CD4-positive, alpha-beta memory T cell (primary cell): Measurements from ENCODE around the gene REEP6. TPM values are rescaled to one million over a fixed set of nuclear protein-coding genes. Genes with fewer than 3 reads are reported as not detected.

ENCODE experiments used
- CTCF ChIA-PET: fragments of 350-600 bp; sonication (Branson Sonifier 250); formaldehyde crosslinking; loops from one replicate; lab custom pipeline; 2021; ENCODE audit warnings: inconsistent platforms; ENCODE audit not compliant: partially characterized antibody; lab: Charles Lee
- POLR2A ChIA-PET: fragments of 350-600 bp; sonication (Branson Sonifier 250); formaldehyde crosslinking; loops from one replicate; lab custom pipeline; 2021; ENCODE audit not compliant: partially characterized antibody; lab: Charles Lee
- DNase-seq, 5 donors: peaks; one replicate each; pipeline versions ENCODE4 v3.0.0 to v3.0.0-alpha.2; 2020 to 2022; ENCODE audit warnings: mixed read lengths in 1 of 5
- H3K27ac ChIP-seq: one replicate; pipeline ENCODE4 v1.7.0; 2013; ENCODE audit warnings: low read depth, low read length
- H3K27me3 ChIP-seq: 2 replicates; pipeline ENCODE4 v1.7.0; 2013; ENCODE audit warnings: mild to moderate bottlenecking, low read length, moderate library complexity; ENCODE audit not compliant: insufficient read depth
- H3K36me3 ChIP-seq: 2 replicates; pipeline ENCODE4 v1.7.0; 2013; ENCODE audit warnings: mild to moderate bottlenecking, low read length, moderate library complexity; ENCODE audit not compliant: insufficient read depth
- H3K4me1 ChIP-seq: 2 replicates; pipeline ENCODE4 v1.7.0; 2013; ENCODE audit warnings: mild to moderate bottlenecking, low read length, moderate library complexity; ENCODE audit not compliant: insufficient read depth
- H3K4me3 ChIP-seq, 2 donors: one replicate each; pipeline ENCODE4 v1.7.0; 2013; ENCODE audit warnings: low read length in 2 of 2, mild to moderate bottlenecking in 1 of 2
- H3K9me3 ChIP-seq, 2 donors: one replicate each; pipeline ENCODE4 v1.7.0; 2013; ENCODE audit warnings: low read length in 2 of 2, control low read depth in 1 of 2; ENCODE audit not compliant: control insufficient read depth in 1 of 2
- H3K27ac Mint-ChIP-seq, 7 donors: one replicate each; pipeline ENCODE4 v1.8.0; 2020 to 2021; ENCODE audit warnings: mixed read lengths in 7 of 7, mild to moderate bottlenecking in 6 of 7, inconsistent platforms in 3 of 7, moderate library complexity in 3 of 7
- H3K27me3 Mint-ChIP-seq, 2 donors: one replicate each; pipeline ENCODE4 v1.8.0; 2020 to 2021; ENCODE audit warnings: mixed read lengths in 2 of 2
- H3K36me3 Mint-ChIP-seq, 2 donors: one replicate each; pipeline ENCODE4 v1.8.0; 2020 to 2021; ENCODE audit warnings: mixed read lengths in 2 of 2, inconsistent platforms in 1 of 2, mild to moderate bottlenecking in 1 of 2
- H3K4me1 Mint-ChIP-seq, 4 donors: one replicate each; pipeline ENCODE4 v1.8.0; 2020 to 2021; ENCODE audit warnings: mixed read lengths in 4 of 4, mild to moderate bottlenecking in 1 of 4
- H3K4me3 Mint-ChIP-seq, 8 donors: one replicate each; pipeline ENCODE4 v1.8.0; 2020 to 2021; ENCODE audit warnings: mixed read lengths in 8 of 8, mild to moderate bottlenecking in 7 of 8, moderate library complexity in 6 of 8, inconsistent platforms in 3 of 8
- H3K9me3 Mint-ChIP-seq, 8 donors: one replicate each; pipeline ENCODE4 v1.8.0; 2020 to 2021; ENCODE audit warnings: mixed read lengths in 8 of 8, mild to moderate bottlenecking in 5 of 8, inconsistent platforms in 3 of 8, moderate library complexity in 1 of 8
- intact Hi-C: fragments of 100-400 bp; cut with micrococcal nuclease; formaldehyde crosslinking; loops from one replicate; pipeline ENCODE4 v1.15.1; 2023
- polyA plus RNA-seq, 2 donors: library from polyadenylated mRNA; unstranded; fragments of 300-500 nt; fragmentation: Illumina TruSeq; gene quantifications; one replicate each; pipeline ENCODE4 v1.2.3, GENCODE V29; 2021
- total RNA-seq, 2 experiments: library from RNA; stranded (reverse); gene quantifications; one replicate each; pipeline ENCODE4 v1.2.3, GENCODE V29; 2021

REEP6 gene
- total and polyA plus RNA-seq, 4 experiments from 2014 or later = 1.00 to 3.3 (median 2.9) TPM

- Mint-ChIP-seq H3K27me3 (peaks cover 3 to 16% of the 10 kb centered on the region in 2 donors), H3K4me3 (no peak overlapping the region), H3K36me3 (peaks cover 0 to 3% of the 10 kb centered on the region in 2 donors), H3K27ac (peak overlapping the region in 2 of 7 donors; percentile 41 to 70), H3K9me3 (peaks cover 0 to 2% (median 0%) of the 10 kb centered on the region in 8 donors), H3K4me1 (peaks cover 8 to 18% (median 10%) of the 10 kb centered on the region in 4 donors)
- CTCF ChIA-PET = no interaction called here
- Histone ChIP-seq H3K27me3 (no peaks in the 10 kb centered on the region), H3K27ac (no peak overlapping the region), H3K4me3 (no peak overlapping the region), H3K4me1 (peaks cover 20% of the 10 kb centered on the region), H3K36me3 (no peaks in the 10 kb centered on the region), H3K9me3 (no peaks in the 10 kb centered on the region)
- POLR2A ChIA-PET = no interaction called here
- peak in 1 of 5 donors; percentile 7 for DNase-seq
- intact Hi-C loops = no loop called here
These were observed 14.0 kb downstream of the REEP6 start for GRCh38 chr19:1505012-1505411.

DNA sequence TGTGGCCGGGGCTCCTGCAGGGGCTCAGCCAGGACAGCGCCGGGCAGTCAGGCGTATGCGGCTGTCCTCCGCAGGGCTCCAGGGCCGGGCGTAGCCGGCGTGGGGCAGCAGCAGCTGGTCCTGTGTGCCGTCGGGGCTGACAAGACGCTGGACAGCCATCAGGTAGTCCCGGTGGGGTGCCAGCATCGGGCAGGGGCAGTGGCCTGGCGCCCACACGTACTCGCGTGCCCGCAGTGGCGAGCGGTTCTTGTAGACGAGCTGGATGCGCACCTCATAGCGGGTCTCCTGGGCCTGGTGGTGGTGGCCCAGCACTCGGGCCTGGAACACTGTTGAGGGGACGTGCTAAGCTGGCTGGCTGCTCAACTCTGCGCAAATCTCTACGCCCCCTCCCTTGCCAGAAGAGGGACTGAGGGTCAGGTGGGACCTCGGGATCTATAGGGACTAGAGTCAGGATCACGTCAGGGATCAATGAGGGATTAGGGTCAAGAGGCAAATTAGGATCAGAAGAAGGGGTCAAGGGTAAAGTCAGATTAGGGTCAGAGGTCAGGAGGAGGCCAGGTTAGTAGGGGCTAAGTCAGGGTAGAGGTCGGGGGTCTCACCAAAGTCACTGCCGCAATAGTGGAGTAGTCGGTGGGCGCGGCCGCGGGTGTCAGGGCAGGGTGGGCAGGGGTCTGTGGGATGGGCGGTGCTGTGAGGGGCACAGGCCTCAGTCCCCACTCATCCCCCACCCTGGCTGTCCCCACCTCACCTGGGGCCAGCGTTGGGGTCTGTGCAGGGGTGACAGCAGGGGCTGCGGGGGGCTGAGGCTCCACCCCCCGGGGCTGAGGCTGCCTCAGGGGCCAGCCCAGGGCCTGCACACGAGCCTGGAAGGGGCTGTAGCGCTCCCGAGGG lies 15.3 kb downstream of the REEP6 start:
- no peaks in the 10 kb centered on the region for H3K27me3 ChIP-seq
- intact Hi-C loops = no loop called here
- H3K9me3 Mint-ChIP-seq = peaks cover 0 to 2% (median 0%) of the 10 kb centered on the region in 8 donors
- no peak overlapping the region for H3K4me3 Mint-ChIP-seq
- H3K4me3 ChIP-seq = no peak overlapping the region
- peaks cover 10 to 24% (median 13%) of the 10 kb centered on the region in 4 donors for H3K4me1 Mint-ChIP-seq
- POLR2A ChIA-PET = no interaction called here
- H3K9me3 ChIP-seq = no peaks in the 10 kb centered on the region
- H3K36me3 Mint-ChIP-seq = peaks cover 0 to 3% of the 10 kb centered on the region in 2 donors
- H3K27ac Mint-ChIP-seq = peak overlapping the region in 4 of 7 donors; percentile 21 to 70 (median 48)
- peaks cover 3 to 19% of the 10 kb centered on the region in 2 donors for H3K27me3 Mint-ChIP-seq
- no peak overlapping the region for H3K27ac ChIP-seq
- CTCF ChIA-PET = interaction anchor here (1.3 kb wide), 1 partner anchor 35 kb away, joined by 3 read pairs; no protein-coding TSS in a partner anchor
- no peak for DNase-seq
- peaks cover 20% of the 10 kb centered on the region for H3K4me1 ChIP-seq
- H3K36me3 ChIP-seq = no peaks in the 10 kb centered on the region

- Mint-ChIP-seq H3K27ac (peak overlapping the region in 5 of 7 donors; percentile 90 to 98 (median 92)), H3K27me3 (peaks cover 3 to 19% of the 10 kb centered on the region in 2 donors), H3K4me1 (peaks cover 10 to 27% (median 14%) of the 10 kb centered on the region in 4 donors), H3K4me3 (peak overlapping the region in 2 of 8 donors; percentile 85 to 88), H3K36me3 (peaks cover 0 to 3% of the 10 kb centered on the region in 2 donors), H3K9me3 (peaks cover 0 to 2% (median 0%) of the 10 kb centered on the region in 8 donors)
- intact Hi-C loops = loop anchor here (1.0 kb wide), 1 partner anchor 17 kb away; the partner anchor contains the start of gene PCSK4
- H3K27ac ChIP-seq = peak overlapping the region; percentile 21
- no peaks in the 10 kb centered on the region for H3K36me3 ChIP-seq
- no peak for DNase-seq
- POLR2A ChIA-PET = no interaction called here
- no peaks in the 10 kb centered on the region for H3K9me3 ChIP-seq
- CTCF ChIA-PET = no interaction called here
- H3K4me3 ChIP-seq = peak overlapping the region in 1 of 2 donors; percentile 2
- peaks cover 27% of the 10 kb centered on the region for H3K4me1 ChIP-seq
- H3K27me3 ChIP-seq = no peaks in the 10 kb centered on the region
These were observed 16.2 kb downstream of the REEP6 start for GRCh38 chr19:1507192-1507660.

DNA sequence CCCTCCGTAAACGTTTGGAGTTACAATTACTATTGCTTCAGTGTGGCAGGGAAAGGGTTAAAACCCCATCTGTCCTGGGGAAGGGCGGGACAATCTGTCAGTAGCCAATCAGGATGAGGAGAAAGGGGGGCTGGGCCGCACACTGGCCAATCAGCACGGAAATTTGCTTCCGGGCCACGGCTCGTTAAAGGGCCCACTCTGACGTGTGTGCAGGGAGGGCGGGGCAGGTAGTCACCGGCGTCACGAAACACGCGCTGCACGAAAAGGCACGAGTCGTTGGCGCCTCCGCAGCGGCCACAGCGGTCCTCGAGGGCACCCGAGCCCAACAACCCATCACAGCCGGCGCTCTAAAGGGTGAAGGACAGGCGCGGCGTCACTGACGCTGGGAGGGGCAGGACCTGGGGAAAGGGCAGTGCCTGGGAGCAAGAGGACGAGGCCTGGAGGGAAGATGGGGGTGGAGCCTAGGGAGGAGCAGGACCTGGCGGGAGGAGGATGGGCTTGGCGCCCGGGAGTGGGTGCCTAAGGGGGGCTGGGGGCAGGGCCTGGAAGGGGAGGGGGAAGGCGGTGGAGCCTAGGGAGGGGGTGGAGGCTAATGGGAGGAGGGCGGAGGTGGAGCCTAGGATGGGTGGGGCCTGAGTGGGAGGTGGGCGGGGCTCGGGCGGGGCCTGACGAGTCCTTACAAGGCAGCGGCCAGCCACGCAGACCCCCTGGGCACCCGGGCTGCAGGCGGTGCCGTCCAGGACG lies 17.0 kb downstream of the REEP6 start:
- CTCF ChIA-PET = interaction anchor here (1.0 to 1.5 kb wide), 2 partner anchors 17 to 62 kb away, joined by 3 read pairs; partner anchors contain the start of gene REEP6
- Histone ChIP-seq H3K9me3 (no peaks in the 10 kb centered on the region), H3K27me3 (no peaks in the 10 kb centered on the region), H3K4me1 (peaks cover 32% of the 10 kb centered on the region), H3K36me3 (no peaks in the 10 kb centered on the region), H3K27ac (peak overlapping the region; percentile 50), H3K4me3 (peak overlapping the region in 1 of 2 donors; percentile 15)
- Mint-ChIP-seq H3K27me3 (peaks cover 1 to 19% of the 10 kb centered on the region in 2 donors), H3K9me3 (peaks cover 0 to 2% (median 0%) of the 10 kb centered on the region in 8 donors), H3K4me3 (peak overlapping the region; percentile 71 to 89 (median 84)), H3K27ac (peak overlapping the region; percentile 90 to 98 (median 92)), H3K4me1 (peaks cover 10 to 32% (median 15%) of the 10 kb centered on the region in 4 donors), H3K36me3 (peaks cover 0 to 3% of the 10 kb centered on the region in 2 donors)
- POLR2A ChIA-PET = no interaction called here
- intact Hi-C loops = loop anchor here (1.0 kb wide), 1 partner anchor 18 kb away; the partner anchor contains the start of gene PCSK4
- peak; percentile 91 to 95 (median 94) for DNase-seq

GRCh38 chr19:1508507-1508856 lies 17.5 kb downstream of the REEP6 start:
- ChIA-PET CTCF (interaction anchor here (0.7 to 1.5 kb wide), 3 partner anchors 17 to 66 kb away, joined by 3 read pairs; partner anchors contain the start of gene REEP6), POLR2A (no interaction called here)
- H3K9me3 Mint-ChIP-seq = peaks cover 0 to 2% (median 0%) of the 10 kb centered on the region in 8 donors
- peaks cover 0 to 3% of the 10 kb centered on the region in 2 donors for H3K36me3 Mint-ChIP-seq
- H3K4me1 ChIP-seq = peaks cover 27% of the 10 kb centered on the region
- H3K4me3 Mint-ChIP-seq = peak overlapping the region in 4 of 8 donors; percentile 41 to 72 (median 60)
- DNase-seq = no peak
- H3K9me3 ChIP-seq = no peaks in the 10 kb centered on the region
- H3K27ac ChIP-seq = no peak overlapping the region
- no peaks in the 10 kb centered on the region for H3K36me3 ChIP-seq
- intact Hi-C loops = no loop called here
- H3K4me1 Mint-ChIP-seq = peaks cover 10 to 32% (median 15%) of the 10 kb centered on the region in 4 donors
- H3K27me3 ChIP-seq = no peaks in the 10 kb centered on the region
- H3K27ac Mint-ChIP-seq = peak overlapping the region in 4 of 7 donors; percentile 9 to 88 (median 62)
- H3K27me3 Mint-ChIP-seq = peaks cover 1 to 19% of the 10 kb centered on the region in 2 donors
- no peak overlapping the region for H3K4me3 ChIP-seq

DNA sequence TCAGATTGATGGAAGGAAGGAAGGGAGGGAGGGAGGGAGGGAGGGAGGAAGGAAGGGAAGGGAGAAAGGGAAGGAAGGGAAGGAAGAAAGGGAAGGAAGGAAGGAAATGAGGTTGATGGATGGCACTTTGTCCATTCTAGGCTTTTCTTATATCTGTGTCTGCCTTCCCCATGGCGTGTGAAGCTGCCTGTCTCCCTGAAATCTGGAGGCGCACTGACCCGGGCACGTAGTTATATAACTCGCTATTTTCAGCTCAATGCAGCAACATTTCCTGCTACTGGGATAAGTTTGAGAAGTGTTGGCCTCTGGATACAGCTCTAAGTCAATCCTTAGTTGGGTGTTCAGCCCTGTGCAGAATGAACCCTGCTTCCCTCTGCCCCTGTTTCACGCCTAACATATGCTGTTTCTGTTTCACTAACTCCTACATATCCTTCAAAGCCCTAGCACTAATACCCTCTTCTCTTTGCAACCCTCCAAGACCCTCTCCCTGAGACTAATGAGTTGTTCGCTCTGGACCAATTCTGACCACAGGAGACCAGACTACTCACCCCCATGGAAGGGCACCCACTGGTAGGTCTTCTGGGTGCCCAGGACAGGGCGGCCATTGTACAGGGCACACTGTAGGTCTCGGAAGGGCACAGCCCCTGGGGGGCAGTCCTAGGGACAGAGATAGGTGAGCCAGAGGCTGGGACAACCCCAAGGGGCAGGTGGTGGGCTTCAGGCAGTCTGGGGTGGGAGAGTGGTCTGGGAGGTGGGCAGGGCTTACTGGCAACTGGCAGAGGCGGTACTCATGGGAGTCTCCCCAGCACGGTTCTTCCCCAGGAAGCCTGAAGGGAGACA lies 18.8 kb downstream of the REEP6 start:
- Mint-ChIP-seq H3K9me3 (peaks cover 0 to 1% (median 0%) of the 10 kb centered on the region in 8 donors), H3K36me3 (peaks cover 0 to 3% of the 10 kb centered on the region in 2 donors), H3K27ac (peak overlapping the region in 3 of 7 donors; percentile 5 to 31 (median 22)), H3K4me1 (peaks cover 10 to 32% (median 15%) of the 10 kb centered on the region in 4 donors), H3K4me3 (peak overlapping the region in 1 of 8 donors; percentile 2), H3K27me3 (peaks cover 0 to 16% of the 10 kb centered on the region in 2 donors)
- H3K27me3 ChIP-seq = no peaks in the 10 kb centered on the region
- DNase-seq = no peak
- no peak overlapping the region for H3K4me3 ChIP-seq
- H3K36me3 ChIP-seq = no peaks in the 10 kb centered on the region
- ChIA-PET CTCF (interaction anchor here (1.5 kb wide), 1 partner anchor 19 kb away, joined by 3 read pairs; the partner anchor contains the start of gene REEP6), POLR2A (no interaction called here)
- peaks cover 24% of the 10 kb centered on the region for H3K4me1 ChIP-seq
- H3K27ac ChIP-seq = no peak overlapping the region
- intact Hi-C loops = no loop called here
- no peaks in the 10 kb centered on the region for H3K9me3 ChIP-seq
